ENCODE results near the gene WWOX.
A peak's percentile ranks its signal among the peaks of the same experiment; 100 is the strongest.

Gene WWOX

GRCh38 chr16:78115659-78116058, 16.2 kb downstream of the WWOX start:
- Mint-ChIP-seq H3K36me3 (ENCODE audit: insufficient read depth) (peaks cover 18% of the 10 kb centered on the region), H3K4me1 (no peaks in the 10 kb centered on the region), H3K9me3 (no peaks in the 10 kb centered on the region), H3K27me3 (no peaks in the 10 kb centered on the region), H3K4me3 (no peak overlapping the region), H3K27ac (ENCODE audit: low read depth) (no peak overlapping the region)
- no peak for DNase-seq (ENCODE audit: low spot score in 2 of 2)
- no peak for ATAC-seq (replicated peaks; ENCODE audit: extremely low read depth, poor library complexity, severe bottlenecking)

- Mint-ChIP-seq H3K27me3 (no peaks in the 10 kb centered on the region), H3K9me3 (no peaks in the 10 kb centered on the region), H3K36me3 (ENCODE audit: insufficient read depth) (peaks cover 21% of the 10 kb centered on the region), H3K4me1 (no peaks in the 10 kb centered on the region), H3K4me3 (no peak overlapping the region), H3K27ac (ENCODE audit: low read depth) (no peak overlapping the region)
- ATAC-seq (replicated peaks; ENCODE audit: extremely low read depth, poor library complexity, severe bottlenecking), result no peak
- DNase-seq (ENCODE audit: low spot score in 2 of 2), result no peak
These were observed 17.5 kb downstream of the WWOX start for GRCh38 chr16:78116946-78117345.

- H3K27me3 Mint-ChIP-seq, result no peaks in the 10 kb centered on the region
- no peak for ATAC-seq (replicated peaks; ENCODE audit: extremely low read depth, poor library complexity, severe bottlenecking)
- no peaks in the 10 kb centered on the region for H3K4me1 Mint-ChIP-seq
- H3K36me3 Mint-ChIP-seq (ENCODE audit: insufficient read depth), result peaks cover 21% of the 10 kb centered on the region
- no peak for DNase-seq (ENCODE audit: low spot score in 2 of 2)
- no peak overlapping the region for H3K4me3 Mint-ChIP-seq
- no peaks in the 10 kb centered on the region for H3K9me3 Mint-ChIP-seq
- no peak overlapping the region for H3K27ac Mint-ChIP-seq (ENCODE audit: low read depth)
These were observed 17.9 kb downstream of the WWOX start for GRCh38 chr16:78117391-78117790.

- Mint-ChIP-seq H3K27ac (ENCODE audit: low read depth) (no peak overlapping the region), H3K9me3 (no peaks in the 10 kb centered on the region), H3K4me3 (no peak overlapping the region), H3K27me3 (no peaks in the 10 kb centered on the region), H3K36me3 (ENCODE audit: insufficient read depth) (peaks cover 21% of the 10 kb centered on the region), H3K4me1 (peaks cover 6% of the 10 kb centered on the region)
- ATAC-seq (replicated peaks; ENCODE audit: extremely low read depth, poor library complexity, severe bottlenecking) (no peak), DNase-seq (ENCODE audit: low spot score in 2 of 2) (no peak)
These were observed 19.1 kb downstream of the WWOX start for GRCh38 chr16:78118469-78119025.

- peaks cover 16% of the 10 kb centered on the region for H3K36me3 Mint-ChIP-seq (ENCODE audit: insufficient read depth)
- peak; percentile 64 for ATAC-seq (replicated peaks; ENCODE audit: extremely low read depth, poor library complexity, severe bottlenecking)
- H3K4me3 Mint-ChIP-seq, result no peak overlapping the region
- H3K27ac Mint-ChIP-seq (ENCODE audit: low read depth), result peak overlapping the region; percentile 5
- H3K27me3 Mint-ChIP-seq, result no peaks in the 10 kb centered on the region
- H3K9me3 Mint-ChIP-seq, result no peaks in the 10 kb centered on the region
- peaks cover 6% of the 10 kb centered on the region for H3K4me1 Mint-ChIP-seq
- no peak for DNase-seq (ENCODE audit: low spot score in 2 of 2)
These were observed 23.4 kb downstream of the WWOX start for GRCh38 chr16:78122774-78123315.

GRCh38 chr16:78125112-78125844, 25.8 kb downstream of the WWOX start:
- no peaks in the 10 kb centered on the region for H3K9me3 Mint-ChIP-seq
- DNase-seq (ENCODE audit: low spot score in 2 of 2) (no peak), ATAC-seq (replicated peaks; ENCODE audit: extremely low read depth, poor library complexity, severe bottlenecking) (no peak)
- H3K27ac Mint-ChIP-seq (ENCODE audit: low read depth), result no peak overlapping the region
- no peak overlapping the region for H3K4me3 Mint-ChIP-seq
- no peaks in the 10 kb centered on the region for H3K27me3 Mint-ChIP-seq
- peaks cover 7% of the 10 kb centered on the region for H3K36me3 Mint-ChIP-seq (ENCODE audit: insufficient read depth)
- H3K4me1 Mint-ChIP-seq, result peaks cover 6% of the 10 kb centered on the region

DNA sequence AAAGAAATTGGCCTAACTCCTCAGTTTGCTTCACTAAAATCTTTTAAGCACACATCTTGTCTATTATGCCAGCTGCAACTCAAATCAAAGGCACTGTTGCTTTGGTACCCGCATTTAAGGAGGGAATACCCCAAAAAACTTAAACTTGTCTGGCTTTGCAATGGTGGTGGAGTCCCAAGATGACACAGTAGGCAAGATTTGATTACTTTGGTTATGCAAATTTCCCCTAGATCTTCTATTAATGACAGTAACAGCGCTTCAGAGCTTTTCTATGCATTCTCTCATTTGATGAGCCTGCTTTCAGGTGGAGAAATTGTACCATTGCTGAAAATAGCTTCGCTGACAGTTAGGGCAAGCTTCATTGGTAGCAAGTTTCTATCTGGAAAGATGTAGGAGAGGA, 27.2 kb downstream of the WWOX start:
- Mint-ChIP-seq H3K27me3 (no peaks in the 10 kb centered on the region), H3K4me3 (no peak overlapping the region), H3K36me3 (ENCODE audit: insufficient read depth) (peaks cover 2% of the 10 kb centered on the region), H3K4me1 (peaks cover 6% of the 10 kb centered on the region), H3K9me3 (no peaks in the 10 kb centered on the region), H3K27ac (ENCODE audit: low read depth) (no peak overlapping the region)
- DNase-seq (ENCODE audit: low spot score in 2 of 2), result no peak
- no peak for ATAC-seq (replicated peaks; ENCODE audit: extremely low read depth, poor library complexity, severe bottlenecking)

GRCh38 chr16:78127130-78127529, 27.7 kb downstream of the WWOX start:
- Mint-ChIP-seq H3K27ac (ENCODE audit: low read depth) (no peak overlapping the region), H3K4me3 (no peak overlapping the region), H3K27me3 (no peaks in the 10 kb centered on the region), H3K4me1 (peaks cover 6% of the 10 kb centered on the region), H3K9me3 (no peaks in the 10 kb centered on the region), H3K36me3 (ENCODE audit: insufficient read depth) (no peaks in the 10 kb centered on the region)
- ATAC-seq (replicated peaks; ENCODE audit: extremely low read depth, poor library complexity, severe bottlenecking) (no peak), DNase-seq (ENCODE audit: low spot score in 2 of 2) (no peak)

GRCh38 chr16:78128913-78129312, 29.5 kb downstream of the WWOX start:
- Mint-ChIP-seq H3K4me1 (no peaks in the 10 kb centered on the region), H3K9me3 (no peaks in the 10 kb centered on the region), H3K27ac (ENCODE audit: low read depth) (no peak overlapping the region), H3K4me3 (no peak overlapping the region), H3K27me3 (no peaks in the 10 kb centered on the region), H3K36me3 (ENCODE audit: insufficient read depth) (no peaks in the 10 kb centered on the region)
- ATAC-seq (replicated peaks; ENCODE audit: extremely low read depth, poor library complexity, severe bottlenecking), result no peak
- DNase-seq (ENCODE audit: low spot score in 2 of 2), result no peak

- Mint-ChIP-seq H3K4me1 (peaks cover under 1% of the 10 kb centered on the region), H3K36me3 (ENCODE audit: insufficient read depth) (no peaks in the 10 kb centered on the region), H3K27ac (ENCODE audit: low read depth) (no peak overlapping the region), H3K27me3 (no peaks in the 10 kb centered on the region), H3K4me3 (no peak overlapping the region), H3K9me3 (no peaks in the 10 kb centered on the region)
- DNase-seq (ENCODE audit: low spot score in 2 of 2) (no peak), ATAC-seq (replicated peaks; ENCODE audit: extremely low read depth, poor library complexity, severe bottlenecking) (no peak)
These were observed 29.9 kb downstream of the WWOX start for GRCh38 chr16:78129349-78129748.

GRCh38 chr16:78130083-78130608, 30.7 kb downstream of the WWOX start:
- ATAC-seq (replicated peaks; ENCODE audit: extremely low read depth, poor library complexity, severe bottlenecking), result no peak
- Mint-ChIP-seq H3K4me1 (peaks cover 9% of the 10 kb centered on the region), H3K9me3 (no peaks in the 10 kb centered on the region), H3K27ac (ENCODE audit: low read depth) (no peak overlapping the region), H3K4me3 (no peak overlapping the region), H3K36me3 (ENCODE audit: insufficient read depth) (no peaks in the 10 kb centered on the region), H3K27me3 (no peaks in the 10 kb centered on the region)
- no peak for DNase-seq (ENCODE audit: low spot score in 2 of 2)

DNA sequence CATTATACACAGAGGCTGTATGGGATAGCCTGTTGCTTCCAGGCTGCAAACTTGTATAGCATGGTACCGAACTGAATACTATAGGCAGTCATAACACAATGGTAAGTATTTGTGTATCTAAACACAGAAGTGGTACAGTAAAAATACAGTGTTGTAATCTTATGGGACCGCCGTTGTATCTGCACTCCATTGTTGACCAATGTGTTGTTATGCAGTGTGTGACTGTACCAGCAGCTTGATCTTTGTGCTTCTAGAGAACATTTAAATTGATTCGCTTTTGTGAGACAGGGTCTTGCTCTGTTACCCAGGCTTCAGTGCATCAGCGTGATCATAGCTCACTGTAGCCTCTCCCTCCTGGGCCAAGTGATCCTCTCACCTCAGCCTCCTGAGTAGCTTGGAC, 31.5 kb downstream of the WWOX start:
- Mint-ChIP-seq H3K27me3 (no peaks in the 10 kb centered on the region), H3K36me3 (ENCODE audit: insufficient read depth) (no peaks in the 10 kb centered on the region), H3K4me1 (peaks cover 13% of the 10 kb centered on the region), H3K27ac (ENCODE audit: low read depth) (no peak overlapping the region), H3K4me3 (no peak overlapping the region), H3K9me3 (no peaks in the 10 kb centered on the region)
- no peak for ATAC-seq (replicated peaks; ENCODE audit: extremely low read depth, poor library complexity, severe bottlenecking)
- no peak for DNase-seq (ENCODE audit: low spot score in 2 of 2)

- H3K4me1 Mint-ChIP-seq, result peaks cover 13% of the 10 kb centered on the region
- no peak overlapping the region for H3K27ac Mint-ChIP-seq (ENCODE audit: low read depth)
- no peak for DNase-seq (ENCODE audit: low spot score in 2 of 2)
- ATAC-seq (replicated peaks; ENCODE audit: extremely low read depth, poor library complexity, severe bottlenecking), result no peak
- no peaks in the 10 kb centered on the region for H3K36me3 Mint-ChIP-seq (ENCODE audit: insufficient read depth)
- no peak overlapping the region for H3K4me3 Mint-ChIP-seq
- no peaks in the 10 kb centered on the region for H3K27me3 Mint-ChIP-seq
- H3K9me3 Mint-ChIP-seq, result no peaks in the 10 kb centered on the region
These were observed 34.5 kb downstream of the WWOX start for GRCh38 chr16:78133919-78134318.

All from central memory CD8-positive, alpha-beta T cell (primary cell).